ENCODE results near the gene TNRC18.

DNA sequence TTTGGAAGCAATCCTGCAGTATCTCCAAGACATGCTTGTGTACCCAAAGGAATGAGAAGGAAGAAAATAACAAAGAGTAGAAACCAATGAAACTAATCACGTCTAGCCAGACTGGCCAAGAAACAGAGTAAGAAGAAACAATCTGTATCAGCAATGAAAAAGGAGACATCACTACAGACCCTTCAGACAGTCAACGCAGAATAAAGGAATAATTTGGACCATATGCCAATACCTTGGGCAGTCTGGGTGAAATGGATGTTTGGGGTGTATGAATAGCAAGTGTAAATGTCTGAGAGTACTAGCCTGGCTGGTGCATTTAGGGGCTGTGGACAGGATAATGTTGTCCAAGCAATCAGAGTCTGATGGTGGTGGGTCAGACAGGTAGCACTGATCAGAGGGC, 79.8 kb downstream of the TNRC18 start:
- TF ChIP-seq, protein P1, sequence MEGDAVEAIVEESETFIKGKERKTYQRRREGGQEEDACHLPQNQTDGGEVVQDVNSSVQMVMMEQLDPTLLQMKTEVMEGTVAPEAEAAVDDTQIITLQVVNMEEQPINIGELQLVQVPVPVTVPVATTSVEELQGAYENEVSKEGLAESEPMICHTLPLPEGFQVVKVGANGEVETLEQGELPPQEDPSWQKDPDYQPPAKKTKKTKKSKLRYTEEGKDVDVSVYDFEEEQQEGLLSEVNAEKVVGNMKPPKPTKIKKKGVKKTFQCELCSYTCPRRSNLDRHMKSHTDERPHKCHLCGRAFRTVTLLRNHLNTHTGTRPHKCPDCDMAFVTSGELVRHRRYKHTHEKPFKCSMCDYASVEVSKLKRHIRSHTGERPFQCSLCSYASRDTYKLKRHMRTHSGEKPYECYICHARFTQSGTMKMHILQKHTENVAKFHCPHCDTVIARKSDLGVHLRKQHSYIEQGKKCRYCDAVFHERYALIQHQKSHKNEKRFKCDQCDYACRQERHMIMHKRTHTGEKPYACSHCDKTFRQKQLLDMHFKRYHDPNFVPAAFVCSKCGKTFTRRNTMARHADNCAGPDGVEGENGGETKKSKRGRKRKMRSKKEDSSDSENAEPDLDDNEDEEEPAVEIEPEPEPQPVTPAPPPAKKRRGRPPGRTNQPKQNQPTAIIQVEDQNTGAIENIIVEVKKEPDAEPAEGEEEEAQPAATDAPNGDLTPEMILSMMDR (IDR thresholded peaks at IDR 0.05) = no peak
- no peak for TF ChIP-seq POLR2AphosphoS5 (IDR thresholded peaks at IDR 0.05)
